GM19035 (cell line): ENCODE results near the gene ZNF229.
"Not testable (repeated sequence)": the region's sequence is repeated elsewhere in the genome, so short reads cannot be mapped to it uniquely, and the experiment has no call there.

ENCODE experiments used
- ATAC-seq: cut with Tn5 transposase; IDR thresholded peaks from one replicate; pipeline ENCODE4 v1.9.1; 2021; ENCODE audit not compliant: unreplicated experiment

The ZNF229 gene

DNA sequence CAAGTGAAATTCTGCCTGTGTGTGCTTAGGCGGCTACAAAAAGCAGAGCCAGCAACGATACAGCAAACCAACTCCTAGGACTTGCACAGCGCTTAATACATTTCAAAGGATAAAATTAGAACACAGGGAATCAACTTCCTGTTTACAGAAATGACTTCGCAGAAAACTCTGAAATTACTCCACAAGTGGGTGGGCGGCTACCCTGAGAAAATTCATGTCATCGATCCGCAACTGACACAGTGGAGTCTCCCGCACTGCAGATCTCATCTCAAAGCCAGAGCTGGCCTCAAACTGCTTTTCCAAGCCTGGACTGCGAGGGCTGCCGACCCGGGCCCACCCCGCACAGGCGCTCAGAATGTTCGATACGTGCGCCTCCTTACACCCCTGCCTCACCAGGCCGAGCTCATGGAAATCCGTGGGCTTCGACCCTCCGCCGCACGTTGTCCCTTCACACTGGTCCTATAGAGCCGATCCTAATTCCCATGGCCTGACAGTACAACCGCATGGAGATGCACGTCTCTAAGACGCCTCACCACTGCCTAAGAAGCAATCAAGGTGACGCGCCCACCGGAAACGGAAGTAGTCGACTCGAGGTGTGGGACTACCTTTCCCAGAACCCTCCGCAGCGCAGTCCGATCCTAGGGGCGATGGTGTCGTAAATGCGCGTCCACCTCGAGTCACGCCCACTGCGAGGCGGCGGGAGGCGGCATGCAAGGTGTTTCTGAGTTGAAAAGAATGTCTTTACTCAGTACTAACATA lies at the start of gene ZNF229:
ZNF229 (minus strand) TSS at position 557 of the 759 bp plus-strand sequence. CDS start 5,625 bp downstream, outside the sequence.
- ATAC-seq: no peak

GRCh38 chr19:44496711-44497110 lies 48.4 kb upstream of the ZNF229 start:
- ATAC-seq: no peak

DNA sequence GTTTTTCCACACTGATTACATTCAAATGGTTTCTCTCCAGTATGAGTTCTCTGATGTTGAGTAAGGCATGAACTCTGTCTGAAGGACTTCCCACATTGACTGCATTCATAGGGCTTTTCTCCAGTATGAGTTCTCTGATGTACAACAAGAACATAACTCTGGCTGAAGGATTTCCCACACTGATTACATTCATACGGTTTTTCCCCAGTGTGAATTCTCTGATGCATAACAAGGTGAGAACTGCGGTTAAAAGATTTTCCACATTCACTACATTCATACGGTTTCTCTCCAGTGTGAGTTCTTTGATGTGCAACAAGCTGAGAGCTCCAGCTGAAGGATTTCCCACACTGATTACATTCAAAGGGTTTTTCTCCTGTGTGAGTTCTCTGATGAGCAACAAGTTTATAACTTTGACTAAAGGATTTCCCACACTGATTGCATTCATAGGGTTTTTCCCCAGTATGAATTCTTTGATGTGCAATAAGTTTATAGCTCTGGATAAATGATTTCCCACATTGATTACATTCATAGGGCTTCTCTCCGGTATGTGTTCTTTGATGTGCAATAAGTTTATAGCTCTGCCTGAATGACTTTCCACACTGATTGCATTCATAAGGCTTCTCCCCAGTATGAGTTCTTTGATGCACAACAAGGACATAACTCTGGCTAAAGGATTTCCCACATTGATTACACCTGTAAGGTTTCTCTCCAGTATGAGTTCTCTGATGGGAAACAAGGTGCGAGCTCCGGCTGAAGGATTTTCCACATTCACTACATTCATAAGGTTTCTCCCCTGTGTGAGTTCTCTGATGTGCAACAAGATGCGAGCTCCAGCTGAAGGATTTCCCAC lies 28.5 kb upstream of the ZNF229 start:
- no peak for ATAC-seq

- not testable (repeated sequence) for ATAC-seq
These were observed 20.5 kb upstream of the ZNF229 start for GRCh38 chr19:44468730-44469129.

- ATAC-seq: not testable (repeated sequence)
These were observed 14.5 kb upstream of the ZNF229 start for GRCh38 chr19:44462600-44463286.

DNA sequence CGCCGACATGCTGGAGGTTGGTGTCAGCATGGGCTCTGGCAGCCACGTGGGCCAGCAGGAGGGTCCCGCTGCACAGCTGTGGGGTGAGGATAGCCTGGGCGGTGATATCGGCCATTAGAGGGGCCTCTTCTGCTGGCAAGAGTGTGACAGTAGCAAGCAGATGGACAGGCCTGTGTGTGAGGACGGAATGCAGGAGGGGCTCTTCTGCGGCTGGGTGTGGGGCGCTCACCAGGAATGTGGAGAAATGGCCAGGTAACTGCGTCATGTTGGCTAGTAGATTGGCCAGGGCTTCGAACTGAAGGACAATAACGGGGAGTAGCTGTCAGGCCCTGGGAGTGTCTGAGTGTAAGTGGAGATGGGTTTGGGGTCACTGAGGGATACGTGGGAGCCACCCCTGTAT lies 7.7 kb upstream of the ZNF229 start:
- not testable (repeated sequence) for ATAC-seq

GRCh38 chr19:44455100-44455499 lies 6.8 kb upstream of the ZNF229 start:
- ATAC-seq: no peak

GRCh38 chr19:44452367-44452766 lies 4.1 kb upstream of the ZNF229 start:
- no peak for ATAC-seq

DNA sequence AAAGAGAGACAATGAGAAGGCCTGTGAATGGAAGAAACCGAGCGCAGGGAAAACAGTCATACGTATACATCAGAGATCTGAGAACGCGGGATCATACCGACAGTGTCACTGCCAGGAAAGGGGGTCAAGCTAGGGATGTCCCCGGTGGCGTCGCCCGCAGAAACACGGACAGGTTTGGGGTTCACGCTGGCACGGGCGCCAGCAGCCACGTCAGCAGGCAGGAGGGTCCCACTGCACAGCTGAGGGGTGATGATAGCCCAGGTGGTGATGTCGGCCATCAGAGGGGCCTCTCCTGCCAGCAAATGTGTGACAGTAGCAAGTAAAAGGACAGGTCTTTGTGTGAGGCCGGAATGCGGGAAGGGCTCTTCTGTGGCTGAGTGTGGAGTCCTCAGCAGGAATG lies 3.4 kb upstream of the ZNF229 start:
- no peak for ATAC-seq

- ATAC-seq: no peak
These were observed 9.8 kb downstream of the ZNF229 start for GRCh38 chr19:44438441-44438840.

DNA sequence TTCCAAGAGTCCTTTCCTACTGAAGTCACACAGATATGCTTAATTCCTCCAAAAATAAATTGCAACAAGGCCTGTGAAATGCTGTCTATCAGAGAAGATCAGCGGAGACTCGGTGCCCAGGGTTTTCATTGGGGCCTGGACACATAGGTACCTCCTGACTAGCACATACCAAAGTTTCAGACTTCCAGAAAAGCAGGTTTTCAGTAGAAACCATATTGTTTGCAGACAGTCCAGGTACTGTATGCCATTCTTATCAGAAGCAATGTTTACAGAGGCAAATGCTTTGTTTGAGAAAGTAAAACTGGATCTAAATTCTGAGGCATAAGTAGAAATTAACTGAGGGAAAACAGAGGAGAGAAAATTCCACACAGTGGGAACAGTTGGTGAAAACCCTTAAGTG lies 12.8 kb downstream of the ZNF229 start:
- no peak for ATAC-seq

- ATAC-seq: no peak
These were observed 17.3 kb downstream of the ZNF229 start for GRCh38 chr19:44430956-44431355.

- ATAC-seq: not testable (repeated sequence)
These were observed 32.7 kb downstream of the ZNF229 start for GRCh38 chr19:44415553-44415952.

GRCh38 chr19:44401139-44402115 lies 46.8 kb downstream of the ZNF229 start, which contains the start of gene ZNF285:
ZNF285 (minus strand) TSS chr19:44401608; CDS start chr19:44397213, 4,395 bp downstream.
- ATAC-seq: no peak

DNA sequence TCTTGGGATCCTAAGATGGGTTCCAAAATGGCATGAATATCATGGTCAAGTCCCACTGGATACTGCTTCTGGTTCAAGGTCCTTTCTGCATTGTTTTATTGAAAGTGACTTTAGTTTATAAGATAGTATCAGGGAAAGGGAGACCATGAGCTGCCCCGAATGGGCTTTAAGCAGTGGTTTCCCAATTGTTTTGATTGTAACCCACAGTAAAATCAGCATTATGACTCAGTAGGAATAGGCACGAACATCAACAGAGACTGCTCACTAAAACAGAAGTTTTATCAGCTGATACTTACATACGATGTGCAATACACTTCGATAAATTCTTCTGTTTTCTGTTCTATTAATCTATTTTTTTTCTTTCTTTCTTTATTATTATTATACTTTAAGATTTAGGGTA lies 59.0 kb downstream of the ZNF229 start:
- ATAC-seq: not testable (repeated sequence)
